SK-N-SH (cell line): ENCODE results near the gene MPC1. TPM values are rescaled to one million over a fixed set of nuclear protein-coding genes. Genes with fewer than 3 reads are reported as not detected.
"Not testable (repeated sequence)": the region's sequence is repeated elsewhere in the genome, so short reads cannot be mapped to it uniquely, and the experiment has no call there.

Experiments
- CTCF ChIA-PET: fragments of 300-600, 350-600 bp; formaldehyde crosslinking; extraction: SDS; loops from one replicate; lab custom pipeline; 2021; lab: Yijun Ruan, JAX
- POLR2A ChIA-PET: fragments of 350-600 bp; sonication (Branson Sonifier 250); formaldehyde crosslinking; extraction: SDS; loops from one replicate; lab custom pipeline; 2020; ENCODE audit warnings: antibody characterized with exemption, inconsistent platforms; lab: Yijun Ruan, JAX
- DNase-seq: peaks from one replicate; pipeline ENCODE4 v3.0.0; 2012
- H2AFZ ChIP-seq: fragments of 200-600 bp; sonication (generic); 2 replicates; pipeline ENCODE4 v1.8.1; 2016; ENCODE audit warnings: antibody characterized with exemption, mild to moderate bottlenecking, low read depth
- H3F3A ChIP-seq: fragments of 200-600 bp; sonication (generic); replicated peaks from 2 replicates; pipeline ENCODE3; 2016; ENCODE audit warnings: antibody characterized with exemption, mild to moderate bottlenecking; ENCODE audit not compliant: insufficient read depth
- H3K27ac ChIP-seq, 2 experiments: fragments of 200-500 bp in 1 of 2; fragments of 200-600 bp in 1 of 2; sonication (Bioruptor generic) in 1 of 2; sonication (generic), shearing (Covaris generic) in 1 of 2; 2 replicates each; pipeline versions ENCODE4 v1.5.1 to v1.6.1; 2014 to 2016; ENCODE audit warnings: low read depth in 2 of 2, inconsistent platforms in 1 of 2, low read length in 1 of 2, mild to moderate bottlenecking in 1 of 2, mixed read lengths in 1 of 2
- H3K27me3 ChIP-seq: fragments of 200-600 bp; sonication (generic), shearing (Covaris generic); 2 replicates; pipeline ENCODE4 v1.6.1; 2016; ENCODE audit warnings: mixed run types; ENCODE audit not compliant: insufficient read depth
- H3K36me3 ChIP-seq, 2 experiments: fragments of 200-500 bp in 1 of 2; fragments of 200-600 bp in 1 of 2; sonication (Bioruptor generic) in 1 of 2; sonication (generic) in 1 of 2; replicated peaks in 1 of 2; 2 replicates each; pipeline versions ENCODE3 to v1.5.1; 2014 to 2016; ENCODE audit warnings: low read length in 1 of 2, mild to moderate bottlenecking in 1 of 2; ENCODE audit not compliant: insufficient read depth in 2 of 2, control insufficient read depth in 1 of 2
- H3K4me1 ChIP-seq, 2 experiments: fragments of 200-500 bp in 1 of 2; fragments of 200-600 bp in 1 of 2; sonication (Bioruptor generic) in 1 of 2; sonication (generic), shearing (Covaris generic) in 1 of 2; 2 replicates each; pipeline versions ENCODE4 v1.5.1 to v1.6.1; 2014 to 2016; ENCODE audit warnings: low read depth in 1 of 2, low read length in 1 of 2, mixed run types in 1 of 2; ENCODE audit not compliant: insufficient read depth in 2 of 2, control insufficient read depth in 1 of 2
- H3K4me2 ChIP-seq: fragments of 200-600 bp; sonication (generic), shearing (Covaris generic); 2 replicates; pipeline ENCODE4 v1.6.1; 2017; ENCODE audit warnings: mixed run types
- H3K4me3 ChIP-seq, 2 experiments: fragments of 200-500 bp in 1 of 2; fragments of 200-600 bp in 1 of 2; sonication (Bioruptor generic) in 1 of 2; sonication (generic), shearing (Covaris generic) in 1 of 2; 2 replicates each; pipeline versions ENCODE4 v1.5.1 to v1.8.1; 2014 to 2016; ENCODE audit warnings: low read depth in 2 of 2, inconsistent platforms in 1 of 2, low read length in 1 of 2, mild to moderate bottlenecking in 1 of 2, mixed read lengths in 1 of 2, moderate library complexity in 1 of 2
- H3K79me2 ChIP-seq: fragments of 200-600 bp; sonication (generic); 2 replicates; pipeline ENCODE4 v1.8.1; 2017; ENCODE audit warnings: mild to moderate bottlenecking; ENCODE audit not compliant: insufficient read depth
- H3K9ac ChIP-seq: fragments of 200-600 bp; sonication (generic); 2 replicates; pipeline ENCODE4 v1.6.1; 2017; ENCODE audit warnings: mixed run types
- H3K9me2 ChIP-seq: fragments of 200-600 bp; sonication (generic); 2 replicates; pipeline ENCODE4 v1.6.1; 2017; ENCODE audit warnings: mixed run types
- H3K9me3 ChIP-seq: fragments of 200-600 bp; sonication (generic); 2 replicates; pipeline ENCODE4 v1.6.1; 2017; ENCODE audit warnings: mixed run types, mild to moderate bottlenecking, moderate library complexity
- H4K20me1 ChIP-seq: fragments of 200-600 bp; sonication (generic); 2 replicates; pipeline ENCODE4 v1.6.1; 2017; ENCODE audit warnings: mild to moderate bottlenecking, mixed run types; ENCODE audit not compliant: insufficient read depth
- ELF1 ChIP-seq: IDR thresholded peaks from 2 replicates; pipeline ENCODE4 v1.4.0; 2012
- EP300 ChIP-seq, 2 experiments: IDR thresholded peaks; 2 replicates each; pipeline versions ENCODE4 v1.4.0 to v1.6.1; 2012; ENCODE audit warnings: borderline replicate concordance in 1 of 2, low read depth in 1 of 2, low read length in 1 of 2
- EZH2phosphoT487 ChIP-seq: fragments of 200-600 bp; sonication (generic); IDR thresholded peaks from 2 replicates; pipeline ENCODE4 v1.6.1; 2017; ENCODE audit warnings: low read depth, mixed run types, mild to moderate bottlenecking, antibody characterized with exemption, moderate library complexity, borderline replicate concordance
- MEF2A ChIP-seq: IDR thresholded peaks from 2 replicates; pipeline ENCODE4 v1.4.0; 2012; ENCODE audit warnings: low read depth, borderline replicate concordance
- NFIC ChIP-seq: IDR thresholded peaks from 2 replicates; pipeline ENCODE4 v1.4.0; 2012; ENCODE audit warnings: borderline replicate concordance
- NRF1 ChIP-seq: IDR thresholded peaks from 2 replicates; pipeline ENCODE4 v1.6.1; 2012; ENCODE audit warnings: low read depth, mild to moderate bottlenecking, low read length
- POLR2AphosphoS5 ChIP-seq: IDR thresholded peaks from 2 replicates; pipeline ENCODE4 v1.6.1; 2012; ENCODE audit warnings: low read depth, low read length
- RAD21 ChIP-seq: IDR thresholded peaks from 2 replicates; pipeline ENCODE4 v1.6.1; 2012; ENCODE audit warnings: mild to moderate bottlenecking, low read length
- RCOR1 ChIP-seq: fragments of 150-350 bp; IDR thresholded peaks from 2 replicates; pipeline ENCODE4 v1.6.1; 2017; ENCODE audit warnings: antibody characterized with exemption, low read length
- RFX5 ChIP-seq: IDR thresholded peaks from 2 replicates; pipeline ENCODE4 v1.6.1; 2012; ENCODE audit warnings: mild to moderate bottlenecking, improper control_type of control experiment, low read length
- RXRA ChIP-seq: IDR thresholded peaks from 2 replicates; pipeline ENCODE4 v1.4.0; 2012; ENCODE audit warnings: low read depth, mild to moderate bottlenecking, borderline replicate concordance
- TCF12 ChIP-seq: IDR thresholded peaks from 2 replicates; pipeline ENCODE4 v1.4.0; 2012
- TEAD4 ChIP-seq: IDR thresholded peaks from 2 replicates; pipeline ENCODE4 v1.4.0; 2012; ENCODE audit warnings: mild to moderate bottlenecking, borderline replicate concordance; ENCODE audit not compliant: insufficient read depth
- YY1 ChIP-seq: IDR thresholded peaks from 2 replicates; pipeline ENCODE4 v1.4.0; 2012; ENCODE audit warnings: low read depth, mild to moderate bottlenecking
- WGBS: methylation state at CpG from one replicate; pipeline ENCODE4 v1.1.6; 2017; ENCODE audit warnings: low lambda C conversion rate; 5-methylcytosine and 5-hydroxymethylcytosine counted together
- polyA plus RNA-seq, 3 experiments: library from polyadenylated mRNA; depleted of rRNA; stranded (reverse); fragments of >200 nt; gene quantifications; 2 replicates each; pipeline ENCODE4 v1.2.3, GENCODE V29; 2012
- TF ChIP-seq, protein P1 (sequence below): IDR thresholded peaks from 2 replicates; pipeline ENCODE4 v1.6.1; 2012; ENCODE audit warnings: mild to moderate bottlenecking, low read depth, low read length, moderate library complexity
- TF ChIP-seq, protein P2 (sequence below): IDR thresholded peaks from 2 replicates; pipeline ENCODE4; 2012
- TF ChIP-seq, protein P3 (sequence below): fragments of 150-350 bp; IDR thresholded peaks from 2 replicates; pipeline ENCODE4 v1.6.1; 2016; ENCODE audit warnings: mild to moderate bottlenecking, low read depth, low read length

MPC1 gene
- polyA plus RNA-seq, 1 of the 3 experiments (the other 2 are of a cell fraction) = 13.6 TPM

DNA sequence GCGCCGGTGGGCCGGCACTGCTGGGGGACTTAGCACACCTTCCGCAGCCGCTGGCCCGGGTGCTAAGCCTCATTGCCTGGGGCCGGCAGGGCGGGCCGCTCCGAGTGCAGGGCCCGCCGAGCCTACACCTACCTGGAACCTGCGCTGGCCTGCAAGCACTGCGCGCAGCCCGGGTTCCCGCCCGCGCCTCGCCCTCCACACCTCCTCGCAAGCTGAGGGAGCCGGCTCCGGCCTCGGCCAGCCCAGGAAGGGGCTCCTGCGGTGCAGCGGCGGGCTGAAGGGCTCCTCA, 10.7 kb upstream of the MPC1 start:
- WGBS = 92% methylated on average over 18 of the region's 27 CpGs
- Histone ChIP-seq H3K4me3 (no peak overlapping the region), H3K36me3 (no peaks in the 10 kb centered on the region), H4K20me1 (no peaks in the 10 kb centered on the region), H3K27me3 (no peaks in the 10 kb centered on the region), H3K9ac (no peak overlapping the region), H3K27ac (no peak overlapping the region), H3K9me3 (no peaks in the 10 kb centered on the region), H2AFZ (no peak overlapping the region), H3K4me2 (no peak overlapping the region), H3K9me2 (no peaks in the 10 kb centered on the region), H3K79me2 (no peaks in the 10 kb centered on the region), H3K4me1 (peaks cover 0 to 10% of the 10 kb centered on the region in 2 experiments; a peak in 1 of 4 replicates), H3F3A (no peaks in the 10 kb centered on the region)
- DNase-seq = no peak
- ChIA-PET CTCF (interaction anchor here (1.6 to 2.3 kb wide), 2 partner anchors 9 to 12 kb away, joined by 3 to 9 read pairs; no protein-coding TSS in a partner anchor), POLR2A (no interaction called here)
- TF ChIP-seq YY1 = no peak
- TF ChIP-seq RXRA = no peak
- TF ChIP-seq, protein P1, sequence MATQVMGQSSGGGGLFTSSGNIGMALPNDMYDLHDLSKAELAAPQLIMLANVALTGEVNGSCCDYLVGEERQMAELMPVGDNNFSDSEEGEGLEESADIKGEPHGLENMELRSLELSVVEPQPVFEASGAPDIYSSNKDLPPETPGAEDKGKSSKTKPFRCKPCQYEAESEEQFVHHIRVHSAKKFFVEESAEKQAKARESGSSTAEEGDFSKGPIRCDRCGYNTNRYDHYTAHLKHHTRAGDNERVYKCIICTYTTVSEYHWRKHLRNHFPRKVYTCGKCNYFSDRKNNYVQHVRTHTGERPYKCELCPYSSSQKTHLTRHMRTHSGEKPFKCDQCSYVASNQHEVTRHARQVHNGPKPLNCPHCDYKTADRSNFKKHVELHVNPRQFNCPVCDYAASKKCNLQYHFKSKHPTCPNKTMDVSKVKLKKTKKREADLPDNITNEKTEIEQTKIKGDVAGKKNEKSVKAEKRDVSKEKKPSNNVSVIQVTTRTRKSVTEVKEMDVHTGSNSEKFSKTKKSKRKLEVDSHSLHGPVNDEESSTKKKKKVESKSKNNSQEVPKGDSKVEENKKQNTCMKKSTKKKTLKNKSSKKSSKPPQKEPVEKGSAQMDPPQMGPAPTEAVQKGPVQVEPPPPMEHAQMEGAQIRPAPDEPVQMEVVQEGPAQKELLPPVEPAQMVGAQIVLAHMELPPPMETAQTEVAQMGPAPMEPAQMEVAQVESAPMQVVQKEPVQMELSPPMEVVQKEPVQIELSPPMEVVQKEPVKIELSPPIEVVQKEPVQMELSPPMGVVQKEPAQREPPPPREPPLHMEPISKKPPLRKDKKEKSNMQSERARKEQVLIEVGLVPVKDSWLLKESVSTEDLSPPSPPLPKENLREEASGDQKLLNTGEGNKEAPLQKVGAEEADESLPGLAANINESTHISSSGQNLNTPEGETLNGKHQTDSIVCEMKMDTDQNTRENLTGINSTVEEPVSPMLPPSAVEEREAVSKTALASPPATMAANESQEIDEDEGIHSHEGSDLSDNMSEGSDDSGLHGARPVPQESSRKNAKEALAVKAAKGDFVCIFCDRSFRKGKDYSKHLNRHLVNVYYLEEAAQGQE = no peak
- TF ChIP-seq EP300 (IDR thresholded peaks at IDR 0.05; ENCODE audit: borderline replicate concordance in 1 of 2, low read depth in 1 of 2, low read length in 1 of 2) = no peak
- TF ChIP-seq EZH2phosphoT487 = no peak
- TF ChIP-seq TCF12 = no peak
- TF ChIP-seq TEAD4 = no peak
- TF ChIP-seq RFX5 = no peak
- TF ChIP-seq POLR2AphosphoS5 = no peak
- no peak for TF ChIP-seq ELF1
- no peak for TF ChIP-seq MEF2A
- no peak for TF ChIP-seq RAD21
- TF ChIP-seq, protein P2, sequence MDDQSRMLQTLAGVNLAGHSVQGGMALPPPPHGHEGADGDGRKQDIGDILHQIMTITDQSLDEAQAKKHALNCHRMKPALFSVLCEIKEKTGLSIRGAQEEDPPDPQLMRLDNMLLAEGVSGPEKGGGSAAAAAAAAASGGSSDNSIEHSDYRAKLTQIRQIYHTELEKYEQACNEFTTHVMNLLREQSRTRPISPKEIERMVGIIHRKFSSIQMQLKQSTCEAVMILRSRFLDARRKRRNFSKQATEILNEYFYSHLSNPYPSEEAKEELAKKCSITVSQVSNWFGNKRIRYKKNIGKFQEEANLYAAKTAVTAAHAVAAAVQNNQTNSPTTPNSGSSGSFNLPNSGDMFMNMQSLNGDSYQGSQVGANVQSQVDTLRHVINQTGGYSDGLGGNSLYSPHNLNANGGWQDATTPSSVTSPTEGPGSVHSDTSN = no peak
- TF ChIP-seq RCOR1 = no peak
- TF ChIP-seq NRF1 = no peak
- TF ChIP-seq, protein P3, sequence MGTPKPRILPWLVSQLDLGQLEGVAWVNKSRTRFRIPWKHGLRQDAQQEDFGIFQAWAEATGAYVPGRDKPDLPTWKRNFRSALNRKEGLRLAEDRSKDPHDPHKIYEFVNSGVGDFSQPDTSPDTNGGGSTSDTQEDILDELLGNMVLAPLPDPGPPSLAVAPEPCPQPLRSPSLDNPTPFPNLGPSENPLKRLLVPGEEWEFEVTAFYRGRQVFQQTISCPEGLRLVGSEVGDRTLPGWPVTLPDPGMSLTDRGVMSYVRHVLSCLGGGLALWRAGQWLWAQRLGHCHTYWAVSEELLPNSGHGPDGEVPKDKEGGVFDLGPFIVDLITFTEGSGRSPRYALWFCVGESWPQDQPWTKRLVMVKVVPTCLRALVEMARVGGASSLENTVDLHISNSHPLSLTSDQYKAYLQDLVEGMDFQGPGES = no peak
- TF ChIP-seq NFIC = no peak

DNA sequence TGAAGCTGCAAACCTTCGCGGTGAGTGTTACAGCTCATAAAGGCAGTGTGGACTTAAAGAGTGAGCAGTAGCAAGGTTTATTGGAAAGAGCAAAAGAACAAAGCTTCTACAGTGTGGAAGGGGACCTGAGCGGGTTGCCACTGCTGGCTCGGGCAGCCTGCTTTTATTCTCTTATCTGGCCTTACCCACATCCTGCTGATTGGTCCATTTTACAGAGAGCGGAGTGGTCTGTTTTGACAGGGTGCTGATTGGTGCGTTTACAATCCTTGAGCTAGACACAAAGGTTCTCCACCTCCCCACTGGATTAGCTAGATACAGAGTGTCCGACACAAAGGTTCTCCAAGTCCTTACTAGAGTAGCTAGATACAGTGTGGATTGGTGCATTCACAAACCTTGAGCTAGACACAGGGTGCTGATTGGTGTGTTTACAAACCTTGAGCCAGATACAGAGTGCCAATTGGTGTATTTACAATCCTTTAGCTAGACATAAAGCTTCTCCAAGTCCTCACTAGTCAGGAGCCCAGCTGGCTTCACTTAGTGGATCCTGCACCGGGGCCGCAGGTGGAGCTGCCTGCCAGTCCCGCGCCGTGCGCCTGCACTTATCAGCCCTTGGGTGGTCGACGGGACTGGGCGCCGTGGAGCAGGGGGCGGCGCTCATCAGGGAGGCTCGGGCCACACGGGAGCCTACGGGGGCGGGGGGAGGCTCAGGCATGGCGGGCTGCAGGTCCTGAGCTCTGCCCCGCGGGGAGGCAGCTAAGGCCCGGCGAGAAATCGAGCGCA, 10.2 kb upstream of the MPC1 start:
- H3K79me2 ChIP-seq, H3K9me3 ChIP-seq: not testable (repeated sequence)

More for the DNA sequence above, 10.2 kb upstream of the MPC1 start:
- WGBS = 85% methylated on average over 7 of the region's 30 CpGs
- H3K4me1 ChIP-seq = peaks cover 0 to 10% of the 10 kb centered on the region in 2 experiments; a peak in 1 of 4 replicates
- H3K9ac ChIP-seq, H3F3A ChIP-seq, POLR2A ChIA-PET, H3K27ac ChIP-seq, H3K27me3 ChIP-seq, DNase-seq, H4K20me1 ChIP-seq, H3K36me3 ChIP-seq, H3K4me3 ChIP-seq, H3K9me2 ChIP-seq, H3K4me2 ChIP-seq, H2AFZ ChIP-seq: not testable (repeated sequence)
- CTCF ChIA-PET = interaction anchor here (1.2 to 2.3 kb wide), 3 partner anchors 8 to 16 kb away, joined by 3 to 9 read pairs (median 3); no protein-coding TSS in a partner anchor
